Prostate gland (tissue), 2 donors: ENCODE results near the gene BPIFB6. TPM values are rescaled to one million over a fixed set of nuclear protein-coding genes. Genes with fewer than 3 reads are reported as not detected.

Source experiments
- DNase-seq: peaks from one replicate; pipeline ENCODE4 v3.0.0-alpha.2; 2019; ENCODE audit warnings: low spot score
- H3K27ac ChIP-seq, 2 donors: fragments of 200-600 bp; sonication (generic); 2 replicates each; pipeline ENCODE4 v1.5.1; 2017 to 2019
- H3K27me3 ChIP-seq: fragments of 200-600 bp; sonication (generic); replicated peaks from 2 replicates; pipeline ENCODE4 v1.5.1; 2019; ENCODE audit not compliant: insufficient read depth
- H3K36me3 ChIP-seq, 2 donors: fragments of 200-600 bp; sonication (generic); 1 replicate in 1 of 2; 2 replicates in 1 of 2; pipeline versions ENCODE4 v1.5.1 to v1.8.1; 2017 to 2019
- H3K4me1 ChIP-seq: fragments of 200-600 bp; sonication (generic); replicated peaks from 2 replicates; pipeline ENCODE4 v1.5.1; 2019
- H3K4me3 ChIP-seq, 2 donors: fragments of 200-600 bp; sonication (generic); 2 replicates each; pipeline ENCODE4 v1.5.1; 2017 to 2019
- H3K9me3 ChIP-seq: fragments of 200-600 bp; sonication (generic); 2 replicates; pipeline ENCODE4 v1.5.1; 2017
- POLR2A ChIP-seq: fragments of 450-650 bp; IDR thresholded peaks from one replicate; pipeline ENCODE4 v1.6.1; 2016; ENCODE audit warnings: antibody characterized with exemption, mild to moderate bottlenecking
- POLR2AphosphoS5 ChIP-seq: sonication (generic); formaldehyde crosslinking; IDR thresholded peaks from one replicate; pipeline ENCODE4 v1.6.1; 2017; ENCODE audit warnings: antibody characterized with exemption
- WGBS: methylation state at CpG from one replicate; pipeline ENCODE4 v1.1.5; 2018; 5-methylcytosine and 5-hydroxymethylcytosine counted together
- intact Hi-C: fragments of 100-400 bp; cut with DNase I; formaldehyde crosslinking; loops from one replicate; pipeline ENCODE4 v1.14.2; 2022
- total RNA-seq, 2 donors: library from RNA; depleted of rRNA; stranded (reverse); fragments of >200 nt; gene quantifications; one replicate each; pipeline ENCODE4 v1.1.0, GENCODE V29; 2016
- TF ChIP-seq, protein P1 (sequence below), 4 experiments: fragments of 200-600 bp in 2 of 4; fragments of 450-650 bp in 2 of 4; sonication (generic) in 2 of 4; IDR thresholded peaks; 1 replicate in 3 of 4; 2 replicates in 1 of 4; pipeline ENCODE4 v1.5.1; 2016 to 2019; ENCODE audit warnings: antibody characterized with exemption in 4 of 4, mild to moderate bottlenecking in 2 of 4, moderate library complexity in 2 of 4

Gene BPIFB6
- total RNA-seq, 2 donors from 2014 or later: not detected

DNA sequence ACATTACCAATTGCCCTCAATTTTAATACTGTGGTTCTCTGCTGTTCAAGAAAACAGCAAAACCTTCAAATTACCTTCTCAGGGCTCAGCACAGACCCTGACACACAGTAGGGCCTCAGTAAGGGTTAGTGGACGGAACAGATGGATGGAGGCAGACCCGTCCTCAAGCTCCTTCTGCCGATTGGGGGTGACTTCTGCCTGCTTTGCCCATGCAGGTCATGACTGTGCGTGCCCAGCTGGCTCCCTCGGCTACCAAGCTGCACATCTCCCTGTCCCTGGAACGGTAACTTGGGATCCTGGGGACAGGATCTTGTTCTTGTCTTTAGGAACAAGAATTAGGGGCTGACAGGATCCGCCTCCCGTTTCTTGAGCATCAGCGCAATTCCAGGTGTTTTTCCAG, 38.2 kb downstream of the BPIFB6 start:
- WGBS: 84% methylated on average over 9 of the region's 9 CpGs
- intact Hi-C loops: no loop called here
- Histone ChIP-seq H3K4me3 (no peak overlapping the region), H3K27ac (no peak overlapping the region), H3K9me3 (no peaks in the 10 kb centered on the region), H3K36me3 (no peaks in the 10 kb centered on the region), H3K4me1 (no peaks in the 10 kb centered on the region), H3K27me3 (no peaks in the 10 kb centered on the region)
- no peak for DNase-seq
- TF ChIP-seq, protein P1, sequence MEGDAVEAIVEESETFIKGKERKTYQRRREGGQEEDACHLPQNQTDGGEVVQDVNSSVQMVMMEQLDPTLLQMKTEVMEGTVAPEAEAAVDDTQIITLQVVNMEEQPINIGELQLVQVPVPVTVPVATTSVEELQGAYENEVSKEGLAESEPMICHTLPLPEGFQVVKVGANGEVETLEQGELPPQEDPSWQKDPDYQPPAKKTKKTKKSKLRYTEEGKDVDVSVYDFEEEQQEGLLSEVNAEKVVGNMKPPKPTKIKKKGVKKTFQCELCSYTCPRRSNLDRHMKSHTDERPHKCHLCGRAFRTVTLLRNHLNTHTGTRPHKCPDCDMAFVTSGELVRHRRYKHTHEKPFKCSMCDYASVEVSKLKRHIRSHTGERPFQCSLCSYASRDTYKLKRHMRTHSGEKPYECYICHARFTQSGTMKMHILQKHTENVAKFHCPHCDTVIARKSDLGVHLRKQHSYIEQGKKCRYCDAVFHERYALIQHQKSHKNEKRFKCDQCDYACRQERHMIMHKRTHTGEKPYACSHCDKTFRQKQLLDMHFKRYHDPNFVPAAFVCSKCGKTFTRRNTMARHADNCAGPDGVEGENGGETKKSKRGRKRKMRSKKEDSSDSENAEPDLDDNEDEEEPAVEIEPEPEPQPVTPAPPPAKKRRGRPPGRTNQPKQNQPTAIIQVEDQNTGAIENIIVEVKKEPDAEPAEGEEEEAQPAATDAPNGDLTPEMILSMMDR (IDR thresholded peaks at IDR 0.05): no peak
- no peak for TF ChIP-seq POLR2A
- no peak for TF ChIP-seq POLR2AphosphoS5

DNA sequence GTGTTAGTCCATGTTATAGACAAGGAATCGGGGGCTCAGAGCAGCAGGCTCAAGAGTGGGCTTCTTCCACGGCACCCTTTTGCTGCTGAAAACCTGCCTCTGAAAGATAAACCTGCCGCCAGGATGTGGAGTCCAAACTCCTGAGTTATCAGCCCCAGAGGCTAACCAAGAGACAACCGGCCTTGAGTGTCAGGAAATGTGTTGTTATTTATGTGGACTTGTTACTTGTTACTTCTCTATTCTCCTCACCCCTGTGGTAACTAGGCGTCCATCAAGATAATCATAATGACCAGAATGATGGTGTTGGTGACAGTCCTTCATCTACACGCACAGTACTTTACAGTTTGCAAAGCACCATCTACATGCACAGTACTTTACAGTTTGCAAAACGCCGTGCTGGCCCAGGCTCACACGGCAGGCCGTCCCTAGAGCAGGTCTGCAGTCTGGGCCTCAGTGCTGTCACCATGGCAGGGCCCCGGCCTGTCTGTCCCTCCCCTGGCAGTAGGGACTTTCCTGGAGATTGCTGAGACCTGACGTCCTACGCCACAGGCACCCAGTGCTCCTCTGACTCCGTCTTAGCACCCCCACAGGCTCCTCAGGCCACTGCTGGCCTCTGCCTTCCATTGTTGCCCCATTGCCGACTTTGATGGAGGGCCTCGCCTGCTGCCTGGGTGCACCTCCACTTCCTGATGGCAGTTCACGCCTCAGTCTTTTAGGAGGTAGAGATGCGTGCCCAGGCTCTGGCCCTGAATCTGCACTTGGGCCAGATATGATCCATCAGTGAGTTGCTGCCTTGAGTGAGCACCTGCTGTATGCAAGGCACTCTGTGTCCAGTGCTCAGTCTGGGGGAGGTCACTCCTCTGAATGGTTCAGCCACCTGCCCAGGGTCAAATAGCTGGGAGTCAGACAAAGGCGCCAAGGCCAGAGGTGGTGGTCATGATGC, 38.9 kb downstream of the BPIFB6 start:
- TF ChIP-seq, protein P1 (IDR thresholded peaks at IDR 0.05): no peak
- no peak for TF ChIP-seq POLR2A
- TF ChIP-seq POLR2AphosphoS5: no peak
- no peaks in the 10 kb centered on the region for H3K9me3 ChIP-seq
- intact Hi-C loops: no loop called here
- DNase-seq: no peak
- no peaks in the 10 kb centered on the region for H3K36me3 ChIP-seq
- no peak overlapping the region for H3K27ac ChIP-seq
- 84% methylated on average over 19 of the region's 19 CpGs for WGBS
- H3K4me1 ChIP-seq: no peaks in the 10 kb centered on the region
- H3K27me3 ChIP-seq: no peaks in the 10 kb centered on the region
- no peak overlapping the region for H3K4me3 ChIP-seq

DNA sequence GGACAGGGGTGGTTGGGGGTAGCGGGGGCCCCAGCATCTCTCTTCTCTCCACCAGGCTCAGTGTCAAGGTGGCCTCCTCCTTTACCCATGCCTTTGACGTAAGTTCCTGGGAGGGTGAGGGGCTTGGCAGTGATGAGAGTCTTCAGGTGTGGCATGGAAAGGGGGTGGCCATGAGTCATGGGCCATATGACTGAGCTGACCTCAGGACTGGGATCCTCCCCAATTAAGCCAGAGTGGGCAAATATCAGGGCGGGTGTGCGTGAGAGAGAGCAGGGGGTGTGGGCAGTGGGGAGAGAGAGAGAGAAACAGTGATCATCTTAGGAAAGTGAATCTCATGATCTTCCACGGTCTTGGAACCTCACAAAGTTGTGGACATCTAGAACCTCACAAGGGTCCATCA, 39.8 kb downstream of the BPIFB6 start:
- WGBS: 85% methylated on average over 5 of the region's 5 CpGs
- H3K4me3 ChIP-seq: no peak overlapping the region

DNA sequence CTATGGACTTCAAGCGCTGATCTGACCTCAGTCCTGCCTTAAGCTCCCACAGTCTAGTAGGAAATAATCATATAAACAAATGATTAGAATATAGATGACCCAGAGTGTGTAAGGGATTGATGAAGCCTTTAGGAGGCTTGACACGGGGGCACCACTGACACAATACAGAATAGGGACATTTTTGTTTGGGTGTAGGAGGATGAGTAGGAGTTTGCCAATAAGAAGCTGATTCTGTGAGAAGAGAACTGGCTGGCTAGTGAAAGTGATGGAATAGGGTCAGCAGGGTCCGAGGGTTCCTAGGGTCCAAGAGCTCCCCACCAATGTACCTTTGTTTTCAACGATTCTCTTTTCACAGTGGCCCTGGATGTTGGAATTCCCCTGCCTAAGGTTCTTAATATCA, 40.9 kb downstream of the BPIFB6 start:
- intact Hi-C loops: no loop called here
- no peaks in the 10 kb centered on the region for H3K27me3 ChIP-seq
- H3K27ac ChIP-seq: no peak overlapping the region
- TF ChIP-seq POLR2A: no peak
- TF ChIP-seq POLR2AphosphoS5: no peak
- TF ChIP-seq, protein P1 (IDR thresholded peaks at IDR 0.05): no peak
- DNase-seq: no peak
- H3K9me3 ChIP-seq: no peaks in the 10 kb centered on the region
- H3K4me3 ChIP-seq: no peak overlapping the region
- H3K36me3 ChIP-seq: no peaks in the 10 kb centered on the region
- 89% methylated on average over 4 of the region's 4 CpGs for WGBS
- H3K4me1 ChIP-seq: no peaks in the 10 kb centered on the region

More for the DNA sequence above, 39.8 kb downstream of the BPIFB6 start:
- Histone ChIP-seq H3K9me3 (no peaks in the 10 kb centered on the region), H3K4me1 (no peaks in the 10 kb centered on the region), H3K36me3 (no peaks in the 10 kb centered on the region), H3K27me3 (no peaks in the 10 kb centered on the region), H3K27ac (no peak overlapping the region)
- DNase-seq: no peak
- intact Hi-C loops: no loop called here
- TF ChIP-seq POLR2A: no peak
- no peak for TF ChIP-seq POLR2AphosphoS5
- TF ChIP-seq, protein P1 (IDR thresholded peaks at IDR 0.05): no peak

DNA sequence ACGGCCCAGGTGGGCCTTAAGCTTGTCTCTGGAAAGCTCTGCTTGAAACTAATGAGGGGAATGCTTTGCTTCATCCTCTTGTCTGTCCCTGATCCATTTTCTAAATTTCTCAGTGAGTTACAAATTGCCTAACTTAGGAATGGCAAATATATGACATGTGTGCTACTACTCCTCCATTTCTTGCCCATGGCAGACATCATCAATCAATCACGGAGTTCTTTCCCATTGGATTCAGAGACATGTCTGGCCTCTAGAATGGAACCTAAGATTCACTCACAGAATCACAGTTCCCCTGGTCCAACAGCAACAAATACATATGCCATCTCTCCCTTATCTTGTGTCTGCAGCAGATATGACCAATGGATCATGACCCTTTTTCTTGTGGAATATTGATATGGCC, 41.4 kb downstream of the BPIFB6 start:
- Histone ChIP-seq H3K27me3 (peaks cover 2% of the 10 kb centered on the region), H3K27ac (no peak overlapping the region), H3K4me1 (no peaks in the 10 kb centered on the region), H3K4me3 (no peak overlapping the region), H3K36me3 (no peaks in the 10 kb centered on the region), H3K9me3 (no peaks in the 10 kb centered on the region)
- no peak for DNase-seq
- TF ChIP-seq, protein P1 (IDR thresholded peaks at IDR 0.05): no peak
- TF ChIP-seq POLR2A (no peak), POLR2AphosphoS5 (no peak)
- 91% methylated on average over 2 of the region's 2 CpGs for WGBS
- intact Hi-C loops: no loop called here
